Stimulated activated CD8-positive, alpha-beta memory T cell treated with anti-CD3 and anti-CD28 coated beads, Interleukin-7, amount 100 ng/mL, for 4 hours (primary cell): ENCODE results near the gene SLITRK2.

Source experiments
- DNase-seq, 2 donors: peaks; one replicate each; pipeline ENCODE4 v3.0.0-alpha.2; 2020; ENCODE audit warnings: low read depth in 2 of 2

SLITRK2 gene

GRCh38 chrX:145817331-145818185 is at the start of gene SLITRK2:
TSS of gene SLITRK2 (plus strand) at chrX:145817829. CDS start at chrX:145822426, 4,597 bp downstream.
- no peak for DNase-seq

- DNase-seq: no peak
Measured at GRCh38 chrX:145773006-145773405, 44.6 kb upstream of the SLITRK2 start.

- no peak for DNase-seq
Measured at GRCh38 chrX:145792281-145792680, 25.3 kb upstream of the SLITRK2 start.

- no peak for DNase-seq
Measured at GRCh38 chrX:145803508-145803907, 14.1 kb upstream of the SLITRK2 start.

- DNase-seq: no peak
Measured at GRCh38 chrX:145813081-145813480, 4.5 kb upstream of the SLITRK2 start.

GRCh38 chrX:145816601-145817315 is 871 bp upstream of the SLITRK2 start:
- DNase-seq: no peak

GRCh38 chrX:145818186-145819113 is 821 bp downstream of the SLITRK2 start:
- no peak for DNase-seq

GRCh38 chrX:145820825-145821224 is 3.2 kb downstream of the SLITRK2 start:
- no peak for DNase-seq

GRCh38 chrX:145821291-145821897 is 3.8 kb downstream of the SLITRK2 start:
- DNase-seq: no peak

- no peak for DNase-seq
Measured at GRCh38 chrX:145821898-145822571, 4.4 kb downstream of the SLITRK2 start.

- DNase-seq: no peak
Measured at GRCh38 chrX:145823132-145823531, 5.5 kb downstream of the SLITRK2 start.

- no peak for DNase-seq
Measured at GRCh38 chrX:145825896-145826295, 8.3 kb downstream of the SLITRK2 start.

- no peak for DNase-seq
Measured at GRCh38 chrX:145826466-145826865, 8.8 kb downstream of the SLITRK2 start.

GRCh38 chrX:145832796-145833195 is 15.2 kb downstream of the SLITRK2 start:
- DNase-seq: no peak

GRCh38 chrX:145840531-145840930 is 22.9 kb downstream of the SLITRK2 start:
- DNase-seq: no peak

GRCh38 chrX:145843146-145843904 is 25.7 kb downstream of the SLITRK2 start:
- no peak for DNase-seq

- DNase-seq: no peak
Measured at GRCh38 chrX:145844886-145845285, 27.3 kb downstream of the SLITRK2 start.

GRCh38 chrX:145848448-145848847 is 30.8 kb downstream of the SLITRK2 start:
- no peak for DNase-seq

GRCh38 chrX:145848857-145849256 is 31.2 kb downstream of the SLITRK2 start:
- DNase-seq: no peak

GRCh38 chrX:145853181-145853580 is 35.6 kb downstream of the SLITRK2 start:
- DNase-seq: no peak
